ENCODE measurements around the gene TEKT3. TPM values are rescaled to one million over a fixed set of nuclear protein-coding genes. Genes with fewer than 3 reads are reported as not detected.

TEKT3 gene
- total RNA-seq, 4 donors from 2014 or later: not detected

DNA sequence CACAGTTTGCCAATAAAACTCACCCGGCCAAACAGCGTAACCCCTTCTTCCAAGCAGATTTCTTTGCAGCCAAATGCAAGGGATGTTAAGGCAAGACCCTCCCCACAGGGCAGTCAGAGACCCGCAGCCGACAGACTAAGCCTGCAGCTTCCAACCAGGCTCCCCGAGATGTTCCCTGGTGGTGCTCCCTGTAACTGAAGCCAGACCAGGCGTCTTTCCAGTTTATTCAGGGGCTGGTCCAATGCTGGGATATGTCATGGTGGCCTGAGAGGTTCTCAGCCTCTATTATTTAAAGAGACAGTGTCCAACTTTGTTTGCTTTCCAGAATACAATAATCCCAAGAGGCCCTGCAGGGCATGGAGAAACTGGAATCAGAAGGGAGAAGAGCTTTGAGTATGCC, 76.3 kb downstream of the TEKT3 start, which contains the start of gene PMP22:
Gene PMP22, minus strand, starts transcription at position 196 of the 400 bp plus-strand sequence. CDS start 4,599 bp downstream, outside the sequence.
- peaks cover under 1 to 30% (median 28%) of the 10 kb centered on the region in 4 donors for H3K4me1 ChIP-seq
- H3K9me3 ChIP-seq: no peaks in the 10 kb centered on the region
- no peak for DNase-seq (ENCODE audit: extremely low spot score)
- peak within 1 kb of the TSS; percentile 72 to 81 (median 76) for H3K4me3 ChIP-seq
- TF ChIP-seq CTCF (IDR thresholded peaks at IDR 0.05) (no peak), POLR2AphosphoS5 (IDR thresholded peaks at IDR 0.05) (peak; percentile 52 to 78)
- H3K36me3 ChIP-seq: no peaks in the 10 kb centered on the region
- intact Hi-C loops (cut with DNase I): no loop called here
- H3K27me3 ChIP-seq: no peaks in the 10 kb centered on the region
- peak within 1 kb of the TSS; percentile 94 to 99 (median 97) for H3K27ac ChIP-seq (replicated peaks in 1 of 4)
- 74% methylated on average over 6 of the region's 6 CpGs for WGBS

DNA sequence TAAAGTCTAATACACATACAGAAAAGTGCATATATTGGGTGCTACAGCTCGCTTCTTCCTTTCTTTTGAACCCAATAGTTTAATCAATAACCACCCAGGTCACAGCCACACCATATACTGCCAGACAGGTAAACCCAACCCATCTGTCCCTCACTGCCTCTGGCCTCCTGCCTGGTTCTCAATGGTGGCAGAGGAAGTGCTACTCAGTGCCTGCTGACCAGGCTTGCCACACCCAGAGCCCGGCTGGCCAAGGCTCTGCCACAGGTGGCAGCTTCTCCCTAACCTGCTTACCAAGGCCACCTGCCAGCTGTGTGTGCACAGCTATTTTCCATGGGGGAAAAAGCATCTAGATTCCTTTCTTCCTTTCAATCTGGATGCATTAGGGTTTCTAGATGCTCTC, 76.9 kb downstream of the TEKT3 start:
- 66% methylated on average over 2 of the region's 2 CpGs for WGBS
- DNase-seq (ENCODE audit: extremely low spot score): no peak
- Histone ChIP-seq H3K36me3 (peaks cover 0 to under 1% (median 0%) of the 10 kb centered on the region in 4 donors), H3K4me3 (peak overlapping the region; percentile 72 to 81 (median 76)), H3K4me1 (peaks cover 6 to 32% (median 30%) of the 10 kb centered on the region in 4 donors), H3K27me3 (no peaks in the 10 kb centered on the region), H3K9me3 (no peaks in the 10 kb centered on the region), H3K27ac (replicated peaks in 1 of 4) (peak overlapping the region; percentile 94 to 99 (median 97))
- intact Hi-C loops (cut with DNase I): loop anchor here (5.0 kb wide), 1 partner anchor 78 kb away; the partner anchor contains the start of gene TEKT3
- TF ChIP-seq EP300 (IDR thresholded peaks at IDR 0.05) (no peak), CTCF (IDR thresholded peaks at IDR 0.05) (no peak), POLR2A (IDR thresholded peaks at IDR 0.05; ENCODE audit: low read depth) (no peak), POLR2AphosphoS5 (IDR thresholded peaks at IDR 0.05) (no peak)

GRCh38 chr17:15263680-15264079, 77.7 kb downstream of the TEKT3 start:
- H3K27ac ChIP-seq (replicated peaks in 1 of 4): peak overlapping the region; percentile 94 to 99 (median 97)
- H3K4me3 ChIP-seq: peak overlapping the region; percentile 72 to 81 (median 76)
- H3K4me1 ChIP-seq: peaks cover 15 to 33% (median 31%) of the 10 kb centered on the region in 4 donors
- WGBS: 24% methylated on average over 3 of the region's 3 CpGs
- DNase-seq (ENCODE audit: extremely low spot score): no peak
- TF ChIP-seq EP300 (IDR thresholded peaks at IDR 0.05) (no peak), POLR2A (IDR thresholded peaks at IDR 0.05; ENCODE audit: low read depth) (no peak), CTCF (IDR thresholded peaks at IDR 0.05) (no peak), POLR2AphosphoS5 (IDR thresholded peaks at IDR 0.05) (no peak)
- no peaks in the 10 kb centered on the region for H3K9me3 ChIP-seq
- intact Hi-C loops (cut with DNase I): loop anchor here (5.0 kb wide), 1 partner anchor 79 kb away; the partner anchor contains the start of gene TEKT3
- no peaks in the 10 kb centered on the region for H3K27me3 ChIP-seq
- H3K36me3 ChIP-seq: peaks cover 3 to 9% (median 6%) of the 10 kb centered on the region in 4 donors

- peak; percentile 97 for DNase-seq (ENCODE audit: extremely low spot score)
- intact Hi-C loops (cut with DNase I): loop anchor here (5.0 kb wide), 1 partner anchor 79 kb away; the partner anchor contains the start of gene TEKT3
- H3K4me1 ChIP-seq: peaks cover 20 to 36% (median 35%) of the 10 kb centered on the region in 4 donors
- H3K4me3 ChIP-seq: peak overlapping the region; percentile 72 to 81 (median 76)
- no peaks in the 10 kb centered on the region for H3K27me3 ChIP-seq
- TF ChIP-seq POLR2A (IDR thresholded peaks at IDR 0.05; ENCODE audit: low read depth): peak; percentile 29
- peak; percentile 89 to 91 for TF ChIP-seq POLR2AphosphoS5 (IDR thresholded peaks at IDR 0.05)
- TF ChIP-seq CTCF (IDR thresholded peaks at IDR 0.05): no peak
- no peak for TF ChIP-seq EP300 (IDR thresholded peaks at IDR 0.05)
- H3K27ac ChIP-seq (replicated peaks in 1 of 4): peak overlapping the region; percentile 94 to 99 (median 97)
- WGBS: 6% methylated on average over 15 of the region's 17 CpGs
- H3K9me3 ChIP-seq: no peaks in the 10 kb centered on the region
- H3K36me3 ChIP-seq: peaks cover 8 to 14% (median 11%) of the 10 kb centered on the region in 4 donors
Measured at GRCh38 chr17:15263206-15263579, 78.2 kb downstream of the TEKT3 start.

All from esophagus muscularis mucosa (tissue), 4 donors.